ENCODE results near the gene BANK1. TPM values are rescaled to one million over a fixed set of nuclear protein-coding genes. Genes with fewer than 3 reads are reported as not detected.

Gene BANK1
- total and polyA plus RNA-seq, 2 donors from 2014 or later: 1.8 to 7.4 TPM

GRCh38 chr4:102094481-102094880 lies 304.0 kb downstream of the BANK1 start:
- no peak overlapping the region for H3K4me3 ChIP-seq (ENCODE audit: low read length in 3 of 3)
- TF ChIP-seq, protein P1, sequence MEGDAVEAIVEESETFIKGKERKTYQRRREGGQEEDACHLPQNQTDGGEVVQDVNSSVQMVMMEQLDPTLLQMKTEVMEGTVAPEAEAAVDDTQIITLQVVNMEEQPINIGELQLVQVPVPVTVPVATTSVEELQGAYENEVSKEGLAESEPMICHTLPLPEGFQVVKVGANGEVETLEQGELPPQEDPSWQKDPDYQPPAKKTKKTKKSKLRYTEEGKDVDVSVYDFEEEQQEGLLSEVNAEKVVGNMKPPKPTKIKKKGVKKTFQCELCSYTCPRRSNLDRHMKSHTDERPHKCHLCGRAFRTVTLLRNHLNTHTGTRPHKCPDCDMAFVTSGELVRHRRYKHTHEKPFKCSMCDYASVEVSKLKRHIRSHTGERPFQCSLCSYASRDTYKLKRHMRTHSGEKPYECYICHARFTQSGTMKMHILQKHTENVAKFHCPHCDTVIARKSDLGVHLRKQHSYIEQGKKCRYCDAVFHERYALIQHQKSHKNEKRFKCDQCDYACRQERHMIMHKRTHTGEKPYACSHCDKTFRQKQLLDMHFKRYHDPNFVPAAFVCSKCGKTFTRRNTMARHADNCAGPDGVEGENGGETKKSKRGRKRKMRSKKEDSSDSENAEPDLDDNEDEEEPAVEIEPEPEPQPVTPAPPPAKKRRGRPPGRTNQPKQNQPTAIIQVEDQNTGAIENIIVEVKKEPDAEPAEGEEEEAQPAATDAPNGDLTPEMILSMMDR (IDR thresholded peaks at IDR 0.05; ENCODE audit: borderline replicate concordance, extremely low read depth, insufficient read depth): no peak
- no peak overlapping the region for H3K9ac ChIP-seq (ENCODE audit: low read length in 3 of 3)
- H3K9me3 ChIP-seq (ENCODE audit: control insufficient read depth in 2 of 3, insufficient read depth in 1 of 3, low read length in 3 of 3): no peaks in the 10 kb centered on the region
- intact Hi-C loops (cut with DNase I): no loop called here
- FAIRE-seq (no peak), DNase-seq (no peak)
- no peak overlapping the region for H3K27ac ChIP-seq (ENCODE audit: low read depth in 2 of 2, low read length in 2 of 2)
- no peaks in the 10 kb centered on the region for H3K4me1 ChIP-seq (ENCODE audit: control insufficient read depth in 2 of 3, insufficient read depth in 2 of 3, low read depth in 1 of 3, low read length in 3 of 3)
- H3K27me3 ChIP-seq (ENCODE audit: control insufficient read depth, insufficient read depth, low read length): no peaks in the 10 kb centered on the region
- H3K36me3 ChIP-seq (ENCODE audit: control insufficient read depth in 2 of 3, insufficient read depth in 3 of 3, low read length in 3 of 3): no peaks in the 10 kb centered on the region

DNA sequence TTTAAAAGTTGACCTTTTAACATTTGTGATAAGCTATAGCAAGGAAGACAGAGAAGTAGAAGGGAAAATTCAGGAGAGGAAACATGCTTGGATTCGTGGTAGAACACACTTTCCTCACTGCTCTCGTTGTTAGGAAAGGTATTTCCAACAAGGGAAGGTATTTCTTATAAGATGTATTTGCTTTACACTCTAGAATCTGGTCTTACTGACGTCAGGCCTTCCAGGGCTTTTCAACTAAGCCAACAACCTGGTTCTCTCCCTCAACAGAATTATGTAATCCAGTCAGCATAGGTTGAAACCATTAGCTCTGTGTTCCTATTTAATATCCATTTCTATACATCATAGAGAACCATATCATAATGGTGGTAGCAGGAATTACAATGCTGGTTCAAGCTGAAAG lies 312.8 kb downstream of the BANK1 start:
- Histone ChIP-seq H3K36me3 (ENCODE audit: control insufficient read depth in 2 of 3, insufficient read depth in 3 of 3, low read length in 3 of 3) (no peaks in the 10 kb centered on the region), H3K27ac (ENCODE audit: low read depth in 2 of 2, low read length in 2 of 2) (no peak overlapping the region), H3K27me3 (ENCODE audit: control insufficient read depth, insufficient read depth, low read length) (no peaks in the 10 kb centered on the region), H3K4me3 (ENCODE audit: low read length in 3 of 3) (no peak overlapping the region), H3K4me1 (ENCODE audit: control insufficient read depth in 2 of 3, insufficient read depth in 2 of 3, low read depth in 1 of 3, low read length in 3 of 3) (no peaks in the 10 kb centered on the region), H3K9me3 (ENCODE audit: control insufficient read depth in 2 of 3, insufficient read depth in 1 of 3, low read length in 3 of 3) (peaks cover 0 to 6% (median 2%) of the 10 kb centered on the region in 3 donors), H3K9ac (ENCODE audit: low read length in 3 of 3) (no peak overlapping the region)
- FAIRE-seq (no peak), DNase-seq (no peak)
- TF ChIP-seq, protein P1 (IDR thresholded peaks at IDR 0.05; ENCODE audit: borderline replicate concordance, extremely low read depth, insufficient read depth): no peak
- intact Hi-C loops (cut with DNase I): no loop called here

GRCh38 chr4:102104278-102104677 lies 313.7 kb downstream of the BANK1 start:
- no peaks in the 10 kb centered on the region for H3K27me3 ChIP-seq (ENCODE audit: control insufficient read depth, insufficient read depth, low read length)
- no peak overlapping the region for H3K9ac ChIP-seq (ENCODE audit: low read length in 3 of 3)
- TF ChIP-seq, protein P1 (IDR thresholded peaks at IDR 0.05; ENCODE audit: borderline replicate concordance, extremely low read depth, insufficient read depth): no peak
- no peaks in the 10 kb centered on the region for H3K36me3 ChIP-seq (ENCODE audit: control insufficient read depth in 2 of 3, insufficient read depth in 3 of 3, low read length in 3 of 3)
- H3K9me3 ChIP-seq (ENCODE audit: control insufficient read depth in 2 of 3, insufficient read depth in 1 of 3, low read length in 3 of 3): peaks cover 0 to 6% (median 2%) of the 10 kb centered on the region in 3 donors
- no peak overlapping the region for H3K4me3 ChIP-seq (ENCODE audit: low read length in 3 of 3)
- FAIRE-seq (no peak), DNase-seq (no peak)
- H3K4me1 ChIP-seq (ENCODE audit: control insufficient read depth in 2 of 3, insufficient read depth in 2 of 3, low read depth in 1 of 3, low read length in 3 of 3): no peaks in the 10 kb centered on the region
- H3K27ac ChIP-seq (ENCODE audit: low read depth in 2 of 2, low read length in 2 of 2): no peak overlapping the region
- intact Hi-C loops (cut with DNase I): no loop called here

- FAIRE-seq: no peak
- TF ChIP-seq, protein P1 (IDR thresholded peaks at IDR 0.05; ENCODE audit: borderline replicate concordance, extremely low read depth, insufficient read depth): no peak
- Histone ChIP-seq H3K27me3 (ENCODE audit: control insufficient read depth, insufficient read depth, low read length) (no peaks in the 10 kb centered on the region), H3K9me3 (ENCODE audit: control insufficient read depth in 2 of 3, insufficient read depth in 1 of 3, low read length in 3 of 3) (peaks cover 0 to 6% (median 2%) of the 10 kb centered on the region in 3 donors), H3K27ac (ENCODE audit: low read depth in 2 of 2, low read length in 2 of 2) (no peak overlapping the region), H3K36me3 (ENCODE audit: control insufficient read depth in 2 of 3, insufficient read depth in 3 of 3, low read length in 3 of 3) (no peaks in the 10 kb centered on the region), H3K4me1 (ENCODE audit: control insufficient read depth in 2 of 3, insufficient read depth in 2 of 3, low read depth in 1 of 3, low read length in 3 of 3) (no peaks in the 10 kb centered on the region), H3K9ac (ENCODE audit: low read length in 3 of 3) (no peak overlapping the region), H3K4me3 (ENCODE audit: low read length in 3 of 3) (no peak overlapping the region)
- DNase-seq: no peak
- intact Hi-C loops (cut with DNase I): no loop called here
Observed at GRCh38 chr4:102105983-102106382, 315.5 kb downstream of the BANK1 start.
